ENCODE results near the gene OR51B6. TPM values are rescaled to one million over a fixed set of nuclear protein-coding genes. Genes with fewer than 3 reads are reported as not detected.

The OR51B6 gene
- total RNA-seq, 1 donor from 2014 or later, result not detected

DNA sequence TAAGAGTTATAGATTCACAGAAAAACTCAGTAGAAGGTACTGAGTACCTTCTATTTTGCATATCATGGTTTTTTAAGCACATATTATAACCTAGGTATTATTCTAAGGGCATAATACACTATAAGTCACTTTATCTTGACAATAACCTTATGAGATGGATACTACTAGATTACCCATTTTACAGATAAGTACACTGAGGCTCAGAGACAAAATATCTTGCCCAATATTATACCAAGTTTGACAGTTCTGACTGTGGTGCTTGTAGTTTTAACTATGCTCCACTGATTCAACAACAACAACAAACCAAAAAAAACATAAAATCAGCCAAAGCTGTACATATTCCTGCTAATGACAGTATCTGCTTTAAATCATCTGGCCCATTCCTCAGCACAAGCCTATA lies 42.8 kb downstream of the OR51B6 start:
- H3K4me1 Mint-ChIP-seq (ENCODE audit: low read depth, unreplicated experiment), result no peaks in the 10 kb centered on the region
- DNase-seq, result no peak
- no peak for TF ChIP-seq CTCF (IDR thresholded peaks at IDR 0.05; ENCODE audit: partially characterized antibody, unreplicated experiment)
- H3K27me3 Mint-ChIP-seq (ENCODE audit: unreplicated experiment), result peaks cover 2% of the 10 kb centered on the region
- no peak overlapping the region for H3K27ac Mint-ChIP-seq (ENCODE audit: unreplicated experiment)
- H3K4me3 Mint-ChIP-seq (ENCODE audit: unreplicated experiment), result no peak overlapping the region
- no peaks in the 10 kb centered on the region for H3K36me3 Mint-ChIP-seq (ENCODE audit: unreplicated experiment)
- peaks cover 1% of the 10 kb centered on the region for H3K9me3 Mint-ChIP-seq (ENCODE audit: unreplicated experiment)

GRCh38 chr11:5398936-5399335 lies 47.6 kb downstream of the OR51B6 start:
- H3K9me3 Mint-ChIP-seq (ENCODE audit: unreplicated experiment), result peaks cover 1% of the 10 kb centered on the region
- no peaks in the 10 kb centered on the region for H3K4me1 Mint-ChIP-seq (ENCODE audit: low read depth, unreplicated experiment)
- TF ChIP-seq CTCF (IDR thresholded peaks at IDR 0.05; ENCODE audit: partially characterized antibody, unreplicated experiment), result no peak
- H3K27ac Mint-ChIP-seq (ENCODE audit: unreplicated experiment), result no peak overlapping the region
- no peaks in the 10 kb centered on the region for H3K36me3 Mint-ChIP-seq (ENCODE audit: unreplicated experiment)
- H3K27me3 Mint-ChIP-seq (ENCODE audit: unreplicated experiment), result peaks cover 1% of the 10 kb centered on the region
- no peak for DNase-seq
- H3K4me3 Mint-ChIP-seq (ENCODE audit: unreplicated experiment), result no peak overlapping the region

Other genes with a start within 250 kb of the OR51B6 start
- gene OR52A5, start 213.2 kb upstream of the OR51B6 start, total RNA-seq (ENCODE audit: unreplicated experiment), result 0.25 TPM
- not detected for gene OR52A1, start 196.8 kb upstream of the OR51B6 start, total RNA-seq (ENCODE audit: unreplicated experiment)
- gene OR51V1, start 150.8 kb upstream of the OR51B6 start, total RNA-seq (ENCODE audit: unreplicated experiment), result not detected
- gene HBB, start 124.4 kb upstream of the OR51B6 start, total RNA-seq (ENCODE audit: unreplicated experiment), result not detected
- not detected for gene HBD, start 117.0 kb upstream of the OR51B6 start, total RNA-seq (ENCODE audit: unreplicated experiment)
- gene HBG1, start 101.7 kb upstream of the OR51B6 start, total RNA-seq (ENCODE audit: unreplicated experiment), result not detected
- not detected for gene HBG2, start 96.7 kb upstream of the OR51B6 start, total RNA-seq (ENCODE audit: unreplicated experiment)
- not detected for gene HBE1, start 81.6 kb upstream of the OR51B6 start, total RNA-seq (ENCODE audit: unreplicated experiment)
- not detected for gene OR51B4, start 49.6 kb upstream of the OR51B6 start, total RNA-seq (ENCODE audit: unreplicated experiment)
- not detected for gene OR51B2, start 27.2 kb upstream of the OR51B6 start, total RNA-seq (ENCODE audit: unreplicated experiment)
- gene OR51B5, start 8.0 kb upstream of the OR51B6 start, total RNA-seq (ENCODE audit: unreplicated experiment), result not detected
- not detected for gene OR51M1, start 32.3 kb downstream of the OR51B6 start, total RNA-seq (ENCODE audit: unreplicated experiment)
- gene OR51Q1, start 70.6 kb downstream of the OR51B6 start, total RNA-seq (ENCODE audit: unreplicated experiment), result not detected
- not detected for gene OR51I1, start 90.0 kb downstream of the OR51B6 start, total RNA-seq (ENCODE audit: unreplicated experiment)
- gene OR51I2, start 97.8 kb downstream of the OR51B6 start, total RNA-seq (ENCODE audit: unreplicated experiment), result not detected
- not detected for gene OR52D1, start 137.2 kb downstream of the OR51B6 start, total RNA-seq (ENCODE audit: unreplicated experiment)
- not detected for gene UBQLN3, start 158.4 kb downstream of the OR51B6 start, total RNA-seq (ENCODE audit: unreplicated experiment)
- not detected for gene UBQLNL, start 165.2 kb downstream of the OR51B6 start, total RNA-seq (ENCODE audit: unreplicated experiment)
- not detected for gene OR52H1, start 197.0 kb downstream of the OR51B6 start, total RNA-seq (ENCODE audit: unreplicated experiment)
- gene OR52B6, start 229.4 kb downstream of the OR51B6 start, total RNA-seq (ENCODE audit: unreplicated experiment), result not detected
- gene TRIM6, start 245.1 kb downstream of the OR51B6 start, total RNA-seq (ENCODE audit: unreplicated experiment), result 0.64 TPM